CD8-positive, alpha-beta memory T cell (primary cell): ENCODE data around the gene EXOC6B. TPM values are rescaled to one million over a fixed set of nuclear protein-coding genes. Genes with fewer than 3 reads are reported as not detected.

ENCODE experiments used
- CTCF ChIA-PET: fragments of 350-600 bp; sonication (Branson Sonifier 250); formaldehyde crosslinking; loops from one replicate; lab custom pipeline; 2021; ENCODE audit warnings: antibody characterized with exemption; lab: Charles Lee
- POLR2A ChIA-PET: fragments of 350-600 bp; sonication (Branson Sonifier 250); formaldehyde crosslinking; loops from one replicate; lab custom pipeline; 2021; ENCODE audit warnings: antibody characterized with exemption; lab: Charles Lee
- DNase-seq, 5 donors: peaks; one replicate each; pipeline versions ENCODE4 v3.0.0 to v3.0.0-alpha.2; 2020 to 2022; ENCODE audit warnings: mixed read lengths in 1 of 5
- H3K27ac ChIP-seq: one replicate; pipeline ENCODE4 v1.7.0; 2013; ENCODE audit warnings: low read depth, mild to moderate bottlenecking, low read length, moderate library complexity
- H3K27me3 ChIP-seq: 2 replicates; pipeline ENCODE4 v1.7.0; 2013; ENCODE audit warnings: low read length, mild to moderate bottlenecking; ENCODE audit not compliant: insufficient read depth, poor library complexity, severe bottlenecking
- H3K36me3 ChIP-seq: 2 replicates; pipeline ENCODE4 v1.7.0; 2013; ENCODE audit warnings: mild to moderate bottlenecking, low read length, moderate library complexity; ENCODE audit not compliant: insufficient read depth
- H3K4me1 ChIP-seq: 2 replicates; pipeline ENCODE4 v1.7.0; 2013; ENCODE audit warnings: mild to moderate bottlenecking, low read length, moderate library complexity; ENCODE audit not compliant: insufficient read depth
- H3K4me3 ChIP-seq: 2 replicates; pipeline ENCODE4 v1.7.0; 2013; ENCODE audit warnings: mild to moderate bottlenecking, low read length
- H3K9me3 ChIP-seq: 2 replicates; pipeline ENCODE4 v1.7.0; 2013; ENCODE audit warnings: mild to moderate bottlenecking, low read length
- H3K27ac Mint-ChIP-seq, 8 donors: one replicate each; pipeline ENCODE4 v1.8.0; 2020 to 2021; ENCODE audit warnings: mixed read lengths in 8 of 8, mild to moderate bottlenecking in 6 of 8, inconsistent platforms in 3 of 8, moderate library complexity in 3 of 8
- H3K27me3 Mint-ChIP-seq, 2 donors: one replicate each; pipeline ENCODE4 v1.8.0; 2020 to 2021; ENCODE audit warnings: mixed read lengths in 2 of 2, mild to moderate bottlenecking in 1 of 2, moderate library complexity in 1 of 2
- H3K36me3 Mint-ChIP-seq, 3 donors: one replicate each; pipeline ENCODE4 v1.8.0; 2020 to 2021; ENCODE audit warnings: mixed read lengths in 3 of 3, inconsistent platforms in 1 of 3, mild to moderate bottlenecking in 1 of 3
- H3K4me1 Mint-ChIP-seq, 3 donors: one replicate each; pipeline ENCODE4 v1.8.0; 2020 to 2021; ENCODE audit warnings: mixed read lengths in 3 of 3, inconsistent platforms in 1 of 3, mild to moderate bottlenecking in 1 of 3
- H3K4me3 Mint-ChIP-seq, 7 donors: one replicate each; pipeline ENCODE4 v1.8.0; 2020 to 2021; ENCODE audit warnings: mixed read lengths in 7 of 7, mild to moderate bottlenecking in 6 of 7, moderate library complexity in 4 of 7, inconsistent platforms in 2 of 7
- H3K9me3 Mint-ChIP-seq, 5 donors: one replicate each; pipeline ENCODE4 v1.8.0; 2020 to 2022; ENCODE audit warnings: mixed read lengths in 5 of 5, mild to moderate bottlenecking in 3 of 5, moderate library complexity in 2 of 5, inconsistent platforms in 1 of 5
- polyA plus RNA-seq: library from polyadenylated mRNA; unstranded; fragments of 300-500 nt; fragmentation: Illumina TruSeq; gene quantifications from one replicate; pipeline ENCODE4 v1.2.3, GENCODE V29; 2021
- total RNA-seq, 2 experiments: library from RNA; stranded (reverse); gene quantifications; one replicate each; pipeline ENCODE4 v1.2.3, GENCODE V29; 2021

The EXOC6B gene
- total RNA-seq (1 to 10 TPM; 7.1 to 9.4 TPM), polyA plus RNA-seq (2.1 TPM)

- peak; percentile 73 to 85 (median 82) for DNase-seq
- CTCF ChIA-PET, result interaction anchor here (1.5 kb wide), 1 partner anchor 9 kb away, joined by 4 read pairs; no protein-coding TSS in a partner anchor
- H3K36me3 Mint-ChIP-seq, result peaks cover 0 to 9% (median 3%) of the 10 kb centered on the region in 3 donors
- POLR2A ChIA-PET, result no interaction called here
- peaks cover 5 to 10% of the 10 kb centered on the region in 2 donors for H3K27me3 Mint-ChIP-seq
- Histone ChIP-seq H3K9me3 (no peaks in the 10 kb centered on the region), H3K27ac (peak within 1 kb of the TSS; percentile 55), H3K27me3 (no peaks in the 10 kb centered on the region), H3K36me3 (no peaks in the 10 kb centered on the region), H3K4me3 (peak within 1 kb of the TSS; percentile 87), H3K4me1 (peaks cover 22% of the 10 kb centered on the region)
- peaks cover 31 to 53% (median 50%) of the 10 kb centered on the region in 3 donors for H3K4me1 Mint-ChIP-seq
- no peaks in the 10 kb centered on the region for H3K9me3 Mint-ChIP-seq
- peak within 1 kb of the TSS; percentile 91 to 99 (median 96) for H3K4me3 Mint-ChIP-seq
- peak within 1 kb of the TSS; percentile 42 to 96 (median 92) for H3K27ac Mint-ChIP-seq
Measured at GRCh38 chr2:72825257-72826155, at the start of gene EXOC6B. EXOC6B (minus strand) TSS chr2:72826033.

GRCh38 chr2:72871880-72872279 lies 46.0 kb upstream of the EXOC6B start:
- POLR2A ChIA-PET, result no interaction called here
- Mint-ChIP-seq H3K36me3 (no peaks in the 10 kb centered on the region), H3K4me3 (no peak overlapping the region), H3K27ac (no peak overlapping the region), H3K4me1 (no peaks in the 10 kb centered on the region), H3K27me3 (peaks cover 14 to 51% of the 10 kb centered on the region in 2 donors), H3K9me3 (peaks cover 0 to 8% (median 3%) of the 10 kb centered on the region in 5 donors)
- Histone ChIP-seq H3K4me3 (no peak overlapping the region), H3K27me3 (no peaks in the 10 kb centered on the region), H3K4me1 (no peaks in the 10 kb centered on the region), H3K9me3 (no peaks in the 10 kb centered on the region), H3K36me3 (no peaks in the 10 kb centered on the region), H3K27ac (no peak overlapping the region)
- DNase-seq, result no peak
- CTCF ChIA-PET, result no interaction called here

- Mint-ChIP-seq H3K36me3 (no peaks in the 10 kb centered on the region), H3K4me3 (no peak overlapping the region), H3K27ac (no peak overlapping the region), H3K9me3 (peaks cover 0 to 8% (median 3%) of the 10 kb centered on the region in 5 donors), H3K4me1 (no peaks in the 10 kb centered on the region), H3K27me3 (peaks cover 17 to 58% of the 10 kb centered on the region in 2 donors)
- Histone ChIP-seq H3K4me1 (no peaks in the 10 kb centered on the region), H3K36me3 (no peaks in the 10 kb centered on the region), H3K9me3 (no peaks in the 10 kb centered on the region), H3K27me3 (no peaks in the 10 kb centered on the region), H3K27ac (no peak overlapping the region), H3K4me3 (no peak overlapping the region)
- ChIA-PET CTCF (interaction anchor here (1.0 to 1.3 kb wide), 2 partner anchors 12 to 104 kb away, joined by 3 to 4 read pairs; no protein-coding TSS in a partner anchor), POLR2A (no interaction called here)
- DNase-seq, result no peak
Measured at GRCh38 chr2:72871060-72871459, 45.2 kb upstream of the EXOC6B start.

DNA sequence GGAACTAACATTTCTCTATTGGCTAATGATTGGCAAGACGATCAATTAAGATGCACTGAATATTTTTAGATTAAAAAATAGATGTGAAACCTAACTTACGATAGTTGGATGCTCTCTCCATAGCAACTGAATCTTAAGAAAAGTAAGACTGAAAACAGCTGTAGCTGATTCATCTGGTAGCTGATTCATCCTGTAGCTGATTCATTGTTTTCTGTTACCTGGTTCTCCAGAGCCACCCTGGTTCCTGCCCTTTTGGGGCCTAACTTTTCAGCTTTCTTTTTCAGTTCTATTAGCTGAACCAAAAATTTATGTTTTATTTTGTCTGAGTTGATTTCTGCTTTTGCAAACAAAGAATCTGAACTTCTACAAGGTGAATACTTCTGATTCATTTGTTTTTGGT lies 38.7 kb upstream of the EXOC6B start:
- H3K9me3 Mint-ChIP-seq, result peaks cover 0 to 2% (median 0%) of the 10 kb centered on the region in 5 donors
- no peak for DNase-seq
- Histone ChIP-seq H3K9me3 (no peaks in the 10 kb centered on the region), H3K27ac (no peak overlapping the region), H3K4me1 (no peaks in the 10 kb centered on the region), H3K36me3 (no peaks in the 10 kb centered on the region), H3K27me3 (peaks cover 14% of the 10 kb centered on the region), H3K4me3 (no peak overlapping the region)
- peaks cover 33 to 70% of the 10 kb centered on the region in 2 donors for H3K27me3 Mint-ChIP-seq
- no peak overlapping the region for H3K4me3 Mint-ChIP-seq
- CTCF ChIA-PET, result interaction anchor here (0.7 to 4.2 kb wide), 4 partner anchors 12 to 426 kb away, joined by 3 to 15 read pairs (median 8); partner anchors contain the start of gene SPR
- peaks cover 8 to 13% (median 10%) of the 10 kb centered on the region in 3 donors for H3K4me1 Mint-ChIP-seq
- POLR2A ChIA-PET, result no interaction called here
- no peak overlapping the region for H3K27ac Mint-ChIP-seq
- no peaks in the 10 kb centered on the region for H3K36me3 Mint-ChIP-seq

DNA sequence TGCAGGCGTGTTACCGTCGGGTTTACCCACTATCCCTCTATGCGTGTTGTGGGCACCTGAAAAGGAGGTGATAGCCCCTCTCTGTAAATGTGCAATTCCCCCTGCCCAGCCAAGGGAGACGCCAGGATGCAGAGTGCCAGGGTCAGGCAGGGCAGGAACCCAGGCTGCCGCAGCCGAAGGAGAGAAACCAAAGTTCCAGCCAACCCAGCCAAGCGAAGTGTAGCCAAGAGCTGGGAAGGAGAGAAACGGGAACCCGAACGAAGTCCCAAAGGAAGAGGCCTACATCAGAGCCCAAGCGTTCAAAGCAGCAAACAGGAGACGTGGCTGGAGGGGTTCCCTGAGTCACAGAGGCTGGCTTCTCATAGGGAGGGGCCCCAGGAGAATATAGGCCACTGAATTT lies 37.2 kb upstream of the EXOC6B start:
- Histone ChIP-seq H3K36me3 (no peaks in the 10 kb centered on the region), H3K27me3 (peaks cover 14% of the 10 kb centered on the region), H3K4me1 (no peaks in the 10 kb centered on the region), H3K9me3 (no peaks in the 10 kb centered on the region), H3K27ac (no peak overlapping the region), H3K4me3 (no peak overlapping the region)
- POLR2A ChIA-PET, result no interaction called here
- peak overlapping the region in 2 of 7 donors; percentile 10 to 76 for H3K4me3 Mint-ChIP-seq
- peaks cover 8 to 13% (median 10%) of the 10 kb centered on the region in 3 donors for H3K4me1 Mint-ChIP-seq
- CTCF ChIA-PET, result interaction anchor here (0.6 to 4.2 kb wide), 10 partner anchors 13 to 93 kb away, joined by 3 to 15 read pairs (median 4); partner anchors contain the start of gene SPR
- no peak for DNase-seq
- no peaks in the 10 kb centered on the region for H3K36me3 Mint-ChIP-seq
- peaks cover 36 to 70% of the 10 kb centered on the region in 2 donors for H3K27me3 Mint-ChIP-seq
- no peak overlapping the region for H3K27ac Mint-ChIP-seq
- peaks cover 0 to 2% (median 0%) of the 10 kb centered on the region in 5 donors for H3K9me3 Mint-ChIP-seq

- Mint-ChIP-seq H3K36me3 (no peaks in the 10 kb centered on the region), H3K4me1 (peaks cover 8 to 13% (median 10%) of the 10 kb centered on the region in 3 donors), H3K9me3 (peaks cover 0 to 2% (median 0%) of the 10 kb centered on the region in 5 donors), H3K27ac (peak overlapping the region in 1 of 8 donors; percentile 18), H3K27me3 (peaks cover 40 to 71% of the 10 kb centered on the region in 2 donors), H3K4me3 (peak overlapping the region in 6 of 7 donors; percentile 58 to 76 (median 65))
- CTCF ChIA-PET, result interaction anchor here (0.6 to 4.2 kb wide), 16 partner anchors 12 to 1531 kb away, joined by 3 to 15 read pairs (median 4); partner anchors contain the start of genes SPR and ZNF638
- no peaks in the 10 kb centered on the region for H3K4me1 ChIP-seq
- H3K9me3 ChIP-seq, result no peaks in the 10 kb centered on the region
- POLR2A ChIA-PET, result no interaction called here
- no peak overlapping the region for H3K27ac ChIP-seq
- peak; percentile 75 to 87 (median 77) for DNase-seq
- H3K4me3 ChIP-seq, result no peak overlapping the region
- H3K27me3 ChIP-seq, result peaks cover 14% of the 10 kb centered on the region
- no peaks in the 10 kb centered on the region for H3K36me3 ChIP-seq
Measured at GRCh38 chr2:72862239-72862988, 36.6 kb upstream of the EXOC6B start.

GRCh38 chr2:72859831-72860262 lies 34.0 kb upstream of the EXOC6B start:
- ChIA-PET CTCF (interaction anchor here (0.7 to 3.3 kb wide), 13 partner anchors 9 to 353 kb away, joined by 3 to 18 read pairs (median 3); no protein-coding TSS in a partner anchor), POLR2A (no interaction called here)
- DNase-seq, result peak; percentile 25 to 67 (median 38)
- H3K4me1 Mint-ChIP-seq, result peaks cover 8 to 13% (median 10%) of the 10 kb centered on the region in 3 donors
- no peaks in the 10 kb centered on the region for H3K36me3 Mint-ChIP-seq
- peaks cover 39 to 75% of the 10 kb centered on the region in 2 donors for H3K27me3 Mint-ChIP-seq
- Histone ChIP-seq H3K27ac (no peak overlapping the region), H3K27me3 (peaks cover 14% of the 10 kb centered on the region), H3K4me3 (no peak overlapping the region), H3K4me1 (no peaks in the 10 kb centered on the region), H3K9me3 (no peaks in the 10 kb centered on the region), H3K36me3 (no peaks in the 10 kb centered on the region)
- H3K9me3 Mint-ChIP-seq, result no peaks in the 10 kb centered on the region
- peak overlapping the region in 1 of 7 donors; percentile 9 for H3K4me3 Mint-ChIP-seq
- no peak overlapping the region for H3K27ac Mint-ChIP-seq
